NOMO-1 treated with DMSO at 0.1 percent for 48 hours (cell line): Measurements from ENCODE around the gene HFE.
"Not testable (repeated sequence)": the region's sequence is repeated elsewhere in the genome, so short reads cannot be mapped to it uniquely, and the experiment has no call there.

ENCODE experiments used
- DNase-seq: peaks from one replicate; lab custom pipeline; 2025; ENCODE audit not compliant: unreplicated experiment; lab: John Stamatoyannopoulos, UW

The HFE gene, protein sequence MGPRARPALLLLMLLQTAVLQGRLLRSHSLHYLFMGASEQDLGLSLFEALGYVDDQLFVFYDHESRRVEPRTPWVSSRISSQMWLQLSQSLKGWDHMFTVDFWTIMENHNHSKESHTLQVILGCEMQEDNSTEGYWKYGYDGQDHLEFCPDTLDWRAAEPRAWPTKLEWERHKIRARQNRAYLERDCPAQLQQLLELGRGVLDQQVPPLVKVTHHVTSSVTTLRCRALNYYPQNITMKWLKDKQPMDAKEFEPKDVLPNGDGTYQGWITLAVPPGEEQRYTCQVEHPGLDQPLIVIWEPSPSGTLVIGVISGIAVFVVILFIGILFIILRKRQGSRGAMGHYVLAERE

DNA sequence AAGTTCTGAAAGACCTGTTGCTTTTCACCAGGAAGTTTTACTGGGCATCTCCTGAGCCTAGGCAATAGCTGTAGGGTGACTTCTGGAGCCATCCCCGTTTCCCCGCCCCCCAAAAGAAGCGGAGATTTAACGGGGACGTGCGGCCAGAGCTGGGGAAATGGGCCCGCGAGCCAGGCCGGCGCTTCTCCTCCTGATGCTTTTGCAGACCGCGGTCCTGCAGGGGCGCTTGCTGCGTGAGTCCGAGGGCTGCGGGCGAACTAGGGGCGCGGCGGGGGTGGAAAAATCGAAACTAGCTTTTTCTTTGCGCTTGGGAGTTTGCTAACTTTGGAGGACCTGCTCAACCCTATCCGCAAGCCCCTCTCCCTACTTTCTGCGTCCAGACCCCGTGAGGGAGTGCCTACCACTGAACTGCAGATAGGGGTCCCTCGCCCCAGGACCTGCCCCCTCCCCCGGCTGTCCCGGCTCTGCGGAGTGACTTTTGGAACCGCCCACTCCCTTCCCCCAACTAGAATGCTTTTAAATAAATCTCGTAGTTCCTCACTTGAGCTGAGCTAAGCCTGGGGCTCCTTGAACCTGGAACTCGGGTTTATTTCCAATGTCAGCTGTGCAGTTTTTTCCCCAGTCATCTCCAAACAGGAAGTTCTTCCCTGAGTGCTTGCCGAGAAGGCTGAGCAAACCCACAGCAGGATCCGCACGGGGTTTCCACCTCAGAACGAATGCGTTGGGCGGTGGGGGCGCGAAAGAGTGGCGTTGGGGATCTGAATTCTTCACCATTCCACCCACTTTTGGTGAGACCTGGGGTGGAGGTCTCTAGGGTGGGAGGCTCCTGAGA is at the start of gene HFE:
Gene HFE, plus strand, starts transcription at position 146 of the 832 bp plus-strand sequence. Its CDS starts 12 bp downstream, at position 158.
- DNase-seq = peak; percentile 39

DNA sequence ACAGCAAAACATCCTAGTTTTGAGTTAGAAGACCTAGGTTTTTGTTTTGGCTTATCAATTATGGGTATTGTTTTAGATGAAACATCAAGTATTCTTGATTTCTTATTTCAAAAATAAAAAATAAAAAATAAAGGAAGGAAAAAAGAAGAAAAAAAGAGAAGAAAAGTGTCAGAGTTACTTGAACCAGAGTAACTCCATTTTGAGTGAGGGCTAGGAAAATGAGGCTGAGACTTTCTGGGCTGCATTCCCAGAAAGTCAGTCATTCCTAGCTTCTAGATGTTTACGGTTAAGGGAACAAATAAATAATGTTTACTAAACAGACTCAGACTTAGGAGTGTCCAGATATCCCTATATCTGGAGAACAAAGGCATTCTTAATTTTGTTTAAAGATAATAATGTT is 45.3 kb upstream of the HFE start:
- DNase-seq = no peak

DNA sequence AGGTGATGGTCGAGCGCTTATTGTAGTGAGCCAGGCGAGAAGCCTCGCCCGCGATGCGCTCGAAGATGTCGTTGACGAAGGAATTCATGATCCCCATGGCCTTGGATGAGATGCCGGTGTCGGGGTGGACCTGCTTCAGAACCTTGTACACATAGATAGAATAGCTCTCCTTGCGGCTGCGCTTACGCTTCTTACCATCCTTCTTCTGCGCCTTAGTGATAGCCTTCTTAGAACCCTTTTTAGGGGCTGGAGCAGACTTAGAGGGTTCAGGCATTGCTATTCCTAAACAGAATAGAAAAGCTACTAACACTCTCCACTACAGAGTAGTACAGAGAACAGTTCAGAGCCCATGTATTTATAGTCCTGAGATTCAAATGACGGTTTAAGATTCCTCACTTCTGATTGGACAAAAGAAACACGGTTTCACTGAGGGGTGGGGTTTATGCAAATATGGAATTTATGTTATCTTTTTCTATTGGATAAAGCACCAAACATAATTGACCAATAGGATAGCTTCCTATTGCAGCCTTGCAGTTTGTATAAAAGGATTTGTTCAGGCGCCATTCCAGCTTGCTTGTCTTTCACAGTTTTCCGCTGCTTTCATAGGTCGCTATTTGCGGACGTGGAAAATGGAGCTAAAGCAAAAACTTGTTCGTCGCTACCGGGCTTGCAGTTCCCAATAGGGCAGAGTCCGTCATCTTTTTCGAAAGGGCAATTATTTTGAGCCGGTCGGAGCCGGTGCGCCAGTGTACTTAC is 43.7 kb upstream of the HFE start:
- DNase-seq = no peak

DNA sequence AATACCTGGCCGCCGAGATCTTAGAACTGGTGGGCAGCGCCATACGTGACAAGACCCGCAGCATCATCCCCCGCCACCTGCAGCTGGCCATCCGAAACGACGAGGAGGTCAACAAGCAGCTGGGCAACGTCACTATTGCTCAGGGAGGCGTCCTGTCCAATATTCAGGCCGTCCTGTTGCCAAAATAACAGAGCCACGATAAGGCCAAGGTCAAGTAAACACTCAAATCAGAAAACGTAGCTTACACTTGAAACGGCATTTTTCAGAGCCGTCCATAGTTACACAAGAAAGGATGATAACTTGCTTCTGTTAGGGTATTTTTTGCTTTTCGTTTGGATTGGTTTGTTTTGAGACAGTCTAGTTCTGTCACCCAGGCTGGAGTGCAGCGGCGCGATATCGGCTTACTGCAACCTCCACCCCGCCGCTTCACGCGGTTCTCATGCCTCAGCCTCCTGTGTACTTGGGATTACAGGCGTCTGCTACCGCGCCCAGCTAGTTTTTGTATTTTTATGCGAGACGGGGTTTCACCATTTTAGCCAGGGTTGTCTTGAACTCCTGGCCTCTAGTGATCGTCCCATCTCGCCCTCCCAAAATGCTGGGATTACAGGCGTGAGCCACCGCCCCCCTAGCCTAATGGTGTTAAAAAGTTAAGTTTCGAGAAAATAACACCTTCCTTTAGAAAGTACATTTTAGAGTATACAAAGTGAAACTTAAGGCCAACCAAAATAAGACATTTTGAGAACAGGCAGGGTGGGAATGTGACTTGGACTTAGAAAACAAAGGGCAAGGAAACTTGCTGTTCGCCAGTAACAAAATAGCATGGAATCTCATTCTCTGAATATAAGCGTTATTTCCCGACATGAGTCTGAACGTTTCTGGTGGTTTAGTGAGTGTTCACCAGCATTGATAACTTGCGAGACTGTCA is 42.8 kb upstream of the HFE start:
- no peak for DNase-seq

DNA sequence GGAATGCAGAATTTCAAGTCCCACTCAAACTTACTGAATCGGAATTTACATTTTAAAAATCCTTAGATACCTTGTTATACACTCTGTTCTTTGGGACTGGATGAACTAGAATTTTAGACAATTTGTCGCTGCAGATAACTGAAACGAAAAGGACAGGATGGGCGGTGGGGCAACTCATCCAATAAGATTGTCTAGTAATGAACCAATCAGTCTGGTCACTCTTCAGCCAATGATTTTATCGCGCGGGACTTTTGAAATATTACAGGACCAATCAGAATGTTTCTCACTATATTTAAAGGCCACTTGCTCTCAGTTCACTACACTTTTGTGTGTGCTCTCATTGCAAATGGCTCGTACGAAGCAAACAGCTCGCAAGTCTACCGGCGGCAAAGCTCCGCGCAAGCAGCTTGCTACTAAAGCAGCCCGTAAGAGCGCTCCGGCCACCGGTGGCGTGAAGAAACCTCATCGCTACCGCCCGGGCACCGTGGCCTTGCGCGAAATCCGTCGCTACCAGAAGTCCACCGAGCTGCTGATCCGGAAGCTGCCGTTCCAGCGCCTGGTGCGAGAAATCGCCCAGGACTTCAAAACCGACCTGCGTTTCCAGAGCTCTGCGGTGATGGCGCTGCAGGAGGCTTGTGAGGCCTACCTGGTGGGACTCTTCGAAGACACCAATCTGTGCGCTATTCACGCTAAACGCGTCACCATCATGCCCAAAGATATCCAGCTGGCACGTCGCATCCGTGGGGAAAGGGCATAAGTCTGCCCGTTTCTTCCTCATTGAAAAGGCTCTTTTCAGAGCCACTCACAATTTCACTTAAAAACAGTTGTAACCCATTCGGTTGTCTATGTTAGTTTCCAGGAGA is 41.9 kb upstream of the HFE start:
- DNase-seq = peak; percentile 20

DNA sequence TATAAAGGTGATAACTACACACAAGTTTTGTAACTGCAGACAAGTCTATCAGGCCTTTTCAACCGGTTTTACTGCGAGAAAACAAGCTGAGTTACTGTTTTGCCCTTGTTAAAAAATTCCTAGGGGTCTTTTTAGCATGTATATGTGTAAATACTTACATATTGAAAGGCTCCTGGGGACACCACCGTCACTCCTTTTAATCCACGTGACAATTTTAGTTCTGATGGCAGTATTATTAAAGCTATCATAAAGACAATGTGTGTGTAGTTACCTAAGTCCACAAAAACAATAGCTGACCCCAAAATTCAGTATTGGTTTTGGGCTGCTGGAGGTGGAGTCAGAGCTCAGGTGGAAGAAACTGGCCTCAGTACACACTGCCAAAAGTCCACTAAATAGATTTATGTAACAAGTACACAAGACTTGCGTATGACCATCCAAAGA is 41.3 kb upstream of the HFE start:
- no peak for DNase-seq

DNA sequence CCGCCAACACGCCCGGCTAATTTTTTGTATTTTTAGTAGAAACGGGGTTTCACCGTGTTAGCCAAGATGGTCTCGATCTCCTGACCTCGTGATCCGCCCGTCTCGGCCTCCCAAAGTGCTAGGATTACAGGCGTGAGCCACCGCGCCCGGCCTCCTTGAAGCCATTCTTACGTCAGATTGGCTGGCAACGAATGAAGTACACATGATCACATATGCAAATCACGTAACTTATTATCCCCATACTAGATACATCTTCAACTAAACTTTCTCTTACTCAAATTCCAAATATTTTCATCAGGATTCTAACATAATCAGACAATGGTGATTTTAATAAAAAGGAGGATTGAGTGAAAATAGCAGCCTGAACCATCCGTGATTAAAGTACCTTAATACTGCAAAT is 39.9 kb upstream of the HFE start:
- not testable (repeated sequence) for DNase-seq

DNA sequence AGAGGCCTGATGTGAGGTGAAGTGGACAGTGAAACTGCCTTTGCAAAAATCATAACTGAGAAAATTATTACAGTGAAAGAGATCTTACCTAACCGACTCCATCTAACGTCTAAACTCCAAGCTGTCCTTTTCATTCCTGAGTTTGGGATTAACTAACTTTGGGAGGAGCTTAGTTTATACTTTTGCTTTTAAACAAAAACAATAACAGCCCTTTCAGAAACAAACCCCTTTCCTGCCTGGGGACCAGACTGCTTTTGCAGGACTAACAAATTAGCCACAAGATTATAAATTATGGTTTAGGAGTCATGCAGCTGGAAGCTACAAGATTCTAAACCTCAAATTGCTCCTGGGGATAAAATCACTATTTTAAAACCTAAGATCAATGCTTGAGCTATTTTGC is 38.6 kb upstream of the HFE start:
- no peak for DNase-seq

DNA sequence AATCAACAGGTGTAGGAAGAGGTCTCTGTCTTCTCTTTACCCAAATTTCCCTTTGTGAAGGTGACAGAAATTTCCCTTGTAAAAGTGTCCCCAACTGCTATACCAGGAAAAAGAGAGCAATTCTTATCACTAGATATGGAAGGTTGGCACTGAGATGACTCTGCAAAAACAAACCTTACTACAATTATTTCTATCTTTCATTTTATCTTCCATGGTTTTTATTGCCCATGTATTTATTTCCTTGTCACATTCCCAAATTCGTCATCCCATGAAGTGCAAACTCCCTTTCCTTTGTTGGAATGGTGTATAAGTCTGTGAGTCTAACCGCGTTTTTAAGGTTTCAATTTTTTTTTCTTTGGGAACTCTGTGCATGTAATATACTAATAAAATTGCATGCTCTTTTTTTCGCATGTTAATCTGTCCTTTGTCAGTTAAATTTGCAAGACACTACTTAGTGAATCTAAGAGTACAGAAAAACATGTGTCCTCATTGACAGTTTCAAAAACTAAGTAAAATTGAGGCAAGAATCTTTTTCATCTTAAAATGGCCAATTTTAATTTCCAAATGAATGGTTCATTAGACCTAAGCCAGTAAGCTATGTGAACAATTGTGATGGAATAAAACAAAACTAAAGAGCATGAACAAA is 35.4 kb upstream of the HFE start:
- DNase-seq = no peak

DNA sequence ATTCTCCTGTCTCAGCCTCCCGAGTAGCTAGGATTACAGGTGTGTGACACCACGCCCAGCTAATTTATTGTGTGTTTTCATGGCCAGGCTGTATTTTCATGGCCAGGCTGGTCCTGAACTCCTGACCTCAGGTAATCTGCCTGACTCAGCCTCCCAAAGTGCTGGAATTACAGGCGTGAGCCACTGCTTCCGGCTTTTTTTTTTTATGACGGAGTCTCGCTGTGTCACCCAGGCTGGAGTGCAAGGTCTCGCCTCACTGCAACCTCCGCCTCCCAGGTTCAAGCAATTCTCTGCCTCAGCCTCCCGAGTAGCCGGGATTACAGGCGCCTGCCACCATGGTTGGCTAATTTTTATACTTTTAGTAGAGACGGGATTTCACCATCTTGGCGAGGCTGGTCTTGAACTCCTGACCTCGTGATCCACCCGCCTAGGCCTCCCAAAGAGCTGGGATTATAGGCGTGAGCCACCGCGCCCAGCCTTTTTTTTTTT is 34.4 kb upstream of the HFE start:
- DNase-seq = not testable (repeated sequence)

DNA sequence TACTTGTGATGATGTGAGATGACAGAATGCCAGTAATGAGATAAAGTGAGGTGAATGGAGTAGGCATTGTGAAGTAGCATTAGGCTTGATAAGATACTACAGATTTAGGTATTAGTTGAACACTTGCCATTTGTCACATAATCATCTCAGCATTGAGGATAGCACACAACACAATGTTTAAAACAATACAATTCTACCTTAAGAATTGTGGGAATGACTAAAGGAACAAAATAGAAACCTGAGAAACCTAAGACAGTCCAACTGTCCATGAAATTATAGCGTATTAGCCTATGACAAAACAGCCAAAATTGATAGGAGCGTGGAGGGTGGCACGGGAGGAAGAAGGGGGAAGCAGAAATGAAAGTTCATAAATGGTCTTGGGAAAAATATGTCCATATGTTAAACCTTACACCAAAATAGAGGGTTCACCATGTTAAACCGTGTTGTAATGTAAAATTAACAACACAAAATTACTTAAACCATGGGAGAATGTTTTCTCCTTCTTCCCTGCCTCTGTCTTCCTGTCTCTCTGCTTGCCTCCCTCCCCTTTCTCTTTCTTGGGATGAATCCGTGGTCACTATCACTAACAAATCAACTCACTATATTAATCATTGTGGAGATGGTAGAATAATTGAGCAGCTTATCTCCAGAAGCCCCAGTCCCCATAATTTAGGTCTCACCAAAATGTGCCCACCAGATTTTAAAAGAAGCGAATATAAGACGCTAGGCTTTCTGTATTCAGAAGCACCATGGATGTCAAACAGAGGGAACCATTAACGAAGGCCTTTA is 33.0 kb upstream of the HFE start:
- peak; percentile 60 for DNase-seq

DNA sequence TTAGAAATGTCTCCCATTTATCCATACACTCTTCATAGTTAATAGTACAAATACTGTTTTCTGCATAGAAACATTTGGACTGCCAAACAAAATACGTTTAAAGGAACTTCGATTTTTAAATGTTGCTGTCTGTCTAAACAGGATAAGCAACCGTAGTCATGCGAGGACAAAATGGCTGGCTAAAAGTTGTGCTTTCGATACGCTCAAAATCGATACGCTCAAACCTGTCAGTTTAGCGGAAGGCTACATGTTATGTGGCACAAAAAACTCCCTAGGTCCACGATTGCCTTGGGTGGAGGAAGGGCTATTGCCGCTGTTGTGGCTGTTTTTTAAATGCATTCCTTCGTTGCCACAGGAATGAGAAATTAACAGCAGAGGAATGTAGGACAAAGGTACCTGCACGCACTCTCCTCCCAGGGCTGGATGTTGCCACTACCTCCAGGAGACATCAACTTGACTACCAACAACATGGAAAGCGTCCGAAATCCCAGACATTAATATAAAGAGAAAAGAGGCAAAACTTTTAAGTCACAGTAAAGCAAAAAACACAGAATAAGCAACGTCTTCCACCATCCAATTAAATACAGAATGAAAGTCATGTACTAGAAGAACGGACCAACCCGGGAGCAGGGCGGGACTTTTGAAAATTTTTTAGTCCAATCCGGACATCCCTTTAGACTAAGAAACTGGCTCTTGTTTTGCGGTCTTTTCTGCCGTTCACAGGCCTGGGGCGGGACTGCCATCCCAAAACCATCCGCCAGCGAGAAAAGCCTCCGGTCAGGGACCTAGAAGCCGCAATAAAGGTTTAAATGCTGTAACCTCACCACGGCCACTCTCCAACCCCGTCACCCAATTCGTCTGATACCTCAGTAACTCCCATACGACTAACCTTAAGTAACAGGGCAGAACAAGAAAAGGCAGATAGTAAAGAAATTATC is 32.2 kb upstream of the HFE start:
- peak; percentile 96 for DNase-seq

DNA sequence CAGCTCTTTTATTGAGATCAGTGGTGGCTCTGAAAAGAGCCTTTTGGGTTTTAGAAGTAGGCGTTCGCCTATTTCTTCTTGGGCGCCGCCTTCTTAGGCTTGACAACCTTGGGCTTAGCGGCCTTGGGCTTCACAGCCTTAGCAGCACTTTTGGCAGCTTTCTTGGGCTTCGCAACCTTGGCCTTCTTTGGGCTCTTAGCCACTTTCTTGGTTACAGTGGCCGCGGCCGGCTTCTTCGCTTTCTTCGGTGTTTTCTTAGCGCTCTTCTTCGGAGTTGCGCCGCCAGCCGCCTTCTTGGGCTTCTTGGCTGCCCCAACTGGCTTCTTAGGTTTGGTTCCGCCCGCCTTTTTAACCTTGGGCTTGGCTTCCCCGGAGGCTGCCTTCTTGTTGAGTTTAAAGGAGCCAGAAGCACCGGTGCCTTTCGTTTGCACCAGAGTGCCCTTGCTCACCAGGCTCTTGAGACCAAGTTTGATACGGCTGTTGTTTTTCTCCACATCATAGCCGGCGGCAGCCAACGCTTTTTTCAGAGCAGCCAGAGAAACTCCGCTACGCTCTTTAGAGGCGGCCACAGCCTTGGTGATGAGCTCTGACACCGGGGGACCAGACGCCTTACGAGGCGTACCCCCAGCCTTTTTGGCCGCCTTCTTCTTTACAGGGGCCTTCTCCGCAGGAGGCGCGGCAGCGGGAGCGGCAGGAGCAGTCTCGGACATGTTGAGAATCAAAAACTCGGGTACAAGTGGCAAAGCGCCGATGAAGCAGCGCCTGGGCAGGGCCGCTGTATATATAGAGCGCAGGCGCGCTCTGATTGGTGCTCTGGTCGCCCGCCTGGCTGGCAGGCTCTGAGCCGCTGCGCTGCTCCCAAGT is 31.3 kb upstream of the HFE start:
- DNase-seq = peak; percentile 84

DNA sequence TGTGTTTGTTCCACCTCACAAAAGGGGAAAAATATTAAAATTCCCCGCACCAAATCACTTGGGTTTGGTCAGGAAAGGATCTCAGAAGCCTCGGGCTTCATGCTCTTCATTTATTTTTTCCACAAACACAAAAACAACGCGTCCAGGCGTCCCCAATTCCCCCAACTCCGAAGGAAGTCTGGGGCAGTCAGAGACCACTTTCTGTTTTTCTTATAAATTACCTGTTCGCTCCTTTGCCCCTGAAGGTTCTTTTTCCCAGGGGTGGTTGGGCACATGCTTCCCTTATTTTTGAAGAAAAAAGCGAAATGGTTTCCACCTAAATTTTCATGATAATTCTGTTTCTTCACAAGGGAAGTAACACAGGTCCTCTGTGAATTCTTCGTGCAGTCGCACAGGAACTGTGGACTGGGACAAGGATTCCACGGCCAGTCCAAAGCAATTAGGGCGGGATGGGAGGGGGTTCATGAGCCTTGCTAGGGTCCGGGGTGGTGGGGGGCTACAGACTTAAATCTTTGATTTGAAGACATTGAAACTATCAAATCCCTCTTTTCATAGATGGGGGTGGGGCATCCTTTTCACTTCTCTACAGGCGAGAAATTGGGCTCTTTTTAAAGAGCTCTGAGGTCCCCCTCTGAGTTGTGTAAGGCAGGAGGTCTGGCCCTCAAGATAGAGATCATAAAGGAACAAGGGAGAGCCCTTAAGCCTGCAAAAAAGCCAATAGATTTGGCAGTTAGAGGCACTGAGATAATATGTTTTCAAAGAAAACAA is 30.5 kb upstream of the HFE start:
- DNase-seq = peak; percentile 61

DNA sequence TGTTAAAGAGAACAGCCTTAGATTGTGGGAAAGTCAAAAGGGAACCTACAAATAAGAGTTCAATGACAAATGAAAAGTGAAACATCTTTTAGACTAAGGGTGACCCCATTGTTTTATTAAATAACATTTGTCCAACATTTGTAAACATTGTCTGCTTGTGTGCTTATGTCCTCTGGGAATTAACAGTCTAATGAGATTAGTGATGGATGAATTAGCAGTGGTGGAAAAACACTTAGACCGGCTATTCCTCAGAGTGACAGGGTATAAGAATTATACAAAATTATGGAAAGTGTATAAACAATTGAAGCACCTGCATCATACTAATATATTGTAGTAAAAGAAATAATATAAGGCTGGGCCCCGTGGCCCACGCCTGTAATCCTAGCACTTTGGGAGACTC is 29.3 kb upstream of the HFE start:
- no peak for DNase-seq
